ENCODE measurements around the gene RNF121.

Gene RNF121

DNA sequence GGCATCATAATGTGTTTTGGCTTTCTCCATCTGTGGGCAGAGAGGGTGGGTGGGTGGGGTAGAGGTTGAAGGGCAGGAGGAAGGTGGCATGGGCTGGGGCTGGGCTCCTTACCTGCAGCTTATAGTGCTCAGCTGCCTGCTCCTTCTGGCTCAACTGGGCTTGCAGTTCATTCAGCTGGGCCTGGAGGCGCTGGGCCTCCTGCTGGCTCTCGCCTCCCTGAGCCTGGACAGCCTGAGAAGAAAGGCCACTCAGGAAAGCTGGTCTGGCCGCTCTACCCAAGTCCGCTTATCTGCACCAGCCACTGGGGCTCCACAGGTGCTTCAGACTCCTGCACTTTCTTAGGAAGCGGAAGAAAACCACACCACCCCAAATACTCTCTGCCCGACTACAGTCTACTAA, 80.3 kb downstream of the RNF121 start:
- TF ChIP-seq, protein P1, sequence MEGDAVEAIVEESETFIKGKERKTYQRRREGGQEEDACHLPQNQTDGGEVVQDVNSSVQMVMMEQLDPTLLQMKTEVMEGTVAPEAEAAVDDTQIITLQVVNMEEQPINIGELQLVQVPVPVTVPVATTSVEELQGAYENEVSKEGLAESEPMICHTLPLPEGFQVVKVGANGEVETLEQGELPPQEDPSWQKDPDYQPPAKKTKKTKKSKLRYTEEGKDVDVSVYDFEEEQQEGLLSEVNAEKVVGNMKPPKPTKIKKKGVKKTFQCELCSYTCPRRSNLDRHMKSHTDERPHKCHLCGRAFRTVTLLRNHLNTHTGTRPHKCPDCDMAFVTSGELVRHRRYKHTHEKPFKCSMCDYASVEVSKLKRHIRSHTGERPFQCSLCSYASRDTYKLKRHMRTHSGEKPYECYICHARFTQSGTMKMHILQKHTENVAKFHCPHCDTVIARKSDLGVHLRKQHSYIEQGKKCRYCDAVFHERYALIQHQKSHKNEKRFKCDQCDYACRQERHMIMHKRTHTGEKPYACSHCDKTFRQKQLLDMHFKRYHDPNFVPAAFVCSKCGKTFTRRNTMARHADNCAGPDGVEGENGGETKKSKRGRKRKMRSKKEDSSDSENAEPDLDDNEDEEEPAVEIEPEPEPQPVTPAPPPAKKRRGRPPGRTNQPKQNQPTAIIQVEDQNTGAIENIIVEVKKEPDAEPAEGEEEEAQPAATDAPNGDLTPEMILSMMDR (IDR thresholded peaks at IDR 0.05; ENCODE audit: control insufficient read depth, insufficient read depth, low read depth, low read length, missing control alignments), result no peak
- no peak for DNase-seq (ENCODE audit: low read depth)
- H3K4me3 ChIP-seq (ENCODE audit: control insufficient read depth, low read depth, low read length), result no peak overlapping the region

GRCh38 chr11:72010529-72011233, 81.8 kb downstream of the RNF121 start:
- no peak for DNase-seq (ENCODE audit: low read depth)
- TF ChIP-seq, protein P1 (IDR thresholded peaks at IDR 0.05; ENCODE audit: control insufficient read depth, insufficient read depth, low read depth, low read length, missing control alignments), result no peak
- H3K4me3 ChIP-seq (ENCODE audit: control insufficient read depth, low read depth, low read length), result no peak overlapping the region

GRCh38 chr11:72012091-72012630, 83.3 kb downstream of the RNF121 start:
- TF ChIP-seq, protein P1 (IDR thresholded peaks at IDR 0.05; ENCODE audit: control insufficient read depth, insufficient read depth, low read depth, low read length, missing control alignments), result no peak
- DNase-seq (ENCODE audit: low read depth), result no peak
- H3K4me3 ChIP-seq (ENCODE audit: control insufficient read depth, low read depth, low read length), result no peak overlapping the region

- H3K4me3 ChIP-seq (ENCODE audit: control insufficient read depth, low read depth, low read length), result no peak overlapping the region
- TF ChIP-seq, protein P1 (IDR thresholded peaks at IDR 0.05; ENCODE audit: control insufficient read depth, insufficient read depth, low read depth, low read length, missing control alignments), result peak; percentile 25
- DNase-seq (ENCODE audit: low read depth), result peak; percentile 74
These were observed 84.3 kb downstream of the RNF121 start for GRCh38 chr11:72012897-72013721.

GRCh38 chr11:72013765-72014711, 85.2 kb downstream of the RNF121 start:
- TF ChIP-seq, protein P1 (IDR thresholded peaks at IDR 0.05; ENCODE audit: control insufficient read depth, insufficient read depth, low read depth, low read length, missing control alignments), result no peak
- DNase-seq (ENCODE audit: low read depth), result no peak
- H3K4me3 ChIP-seq (ENCODE audit: control insufficient read depth, low read depth, low read length), result no peak overlapping the region

Measured in AG09309 (cell line).